GM12801 (cell line): ENCODE data around the gene SREBF1.

Experiments used
- CTCF ChIP-seq: IDR thresholded peaks from one replicate; pipeline ENCODE4 v1.5.1; 2011; ENCODE audit warnings: control low read depth; ENCODE audit not compliant: insufficient read length; ENCODE audit errors: extremely low read depth

SREBF1 gene

GRCh38 chr17:17877529-17878358 is 41.0 kb upstream of the SREBF1 start:
- no peak for TF ChIP-seq CTCF

- no peak for TF ChIP-seq CTCF
Measured at GRCh38 chr17:17876959-17877528, 40.3 kb upstream of the SREBF1 start.

GRCh38 chr17:17874478-17874877 is 37.7 kb upstream of the SREBF1 start:
- TF ChIP-seq CTCF = no peak

GRCh38 chr17:17873450-17873991 is 36.7 kb upstream of the SREBF1 start:
- TF ChIP-seq CTCF = no peak

- no peak for TF ChIP-seq CTCF
Measured at GRCh38 chr17:17872547-17873345, 36.0 kb upstream of the SREBF1 start.

- TF ChIP-seq CTCF = no peak
Measured at GRCh38 chr17:17871913-17872312, 35.1 kb upstream of the SREBF1 start.

GRCh38 chr17:17870247-17870646 is 33.5 kb upstream of the SREBF1 start:
- no peak for TF ChIP-seq CTCF
